DMS53 treated with DMSO at 0.1 percent for 48 hours (cell line): ENCODE results near the gene CDC123.
"Not testable (repeated sequence)": the region's sequence is repeated elsewhere in the genome, so short reads cannot be mapped to it uniquely, and the experiment has no call there.

Source experiments
- DNase-seq: peaks from one replicate; lab custom pipeline; 2025; ENCODE audit not compliant: unreplicated experiment; lab: John Stamatoyannopoulos, UW

The CDC123 gene

GRCh38 chr10:12287772-12288171 is 91.8 kb downstream of the CDC123 start:
- no peak for DNase-seq

- DNase-seq, result not testable (repeated sequence)
Measured at GRCh38 chr10:12297784-12298183, 101.8 kb downstream of the CDC123 start.

- no peak for DNase-seq
Measured at GRCh38 chr10:12299222-12299965, 103.4 kb downstream of the CDC123 start.
